C4-2B (cell line): Measurements from ENCODE around the gene TASP1.

Experiments
- H3K27ac ChIP-seq: fragments of 450-650 bp; 2 replicates; pipeline ENCODE4 v1.5.1; 2017
- CTCF ChIP-seq: fragments of 450-650 bp; conservative IDR thresholded peaks from 2 replicates; pipeline ENCODE4 v1.5.1; 2017; ENCODE audit warnings: mild to moderate bottlenecking
- ZFX ChIP-seq: fragments of 450-650 bp; IDR thresholded peaks from 2 replicates; pipeline ENCODE4 v1.6.1; 2017

TASP1 gene

GRCh38 chr20:13461849-13462458 lies 176.8 kb downstream of the TASP1 start:
- H3K27ac ChIP-seq = no peak overlapping the region
- TF ChIP-seq CTCF (no peak), ZFX (no peak)

DNA sequence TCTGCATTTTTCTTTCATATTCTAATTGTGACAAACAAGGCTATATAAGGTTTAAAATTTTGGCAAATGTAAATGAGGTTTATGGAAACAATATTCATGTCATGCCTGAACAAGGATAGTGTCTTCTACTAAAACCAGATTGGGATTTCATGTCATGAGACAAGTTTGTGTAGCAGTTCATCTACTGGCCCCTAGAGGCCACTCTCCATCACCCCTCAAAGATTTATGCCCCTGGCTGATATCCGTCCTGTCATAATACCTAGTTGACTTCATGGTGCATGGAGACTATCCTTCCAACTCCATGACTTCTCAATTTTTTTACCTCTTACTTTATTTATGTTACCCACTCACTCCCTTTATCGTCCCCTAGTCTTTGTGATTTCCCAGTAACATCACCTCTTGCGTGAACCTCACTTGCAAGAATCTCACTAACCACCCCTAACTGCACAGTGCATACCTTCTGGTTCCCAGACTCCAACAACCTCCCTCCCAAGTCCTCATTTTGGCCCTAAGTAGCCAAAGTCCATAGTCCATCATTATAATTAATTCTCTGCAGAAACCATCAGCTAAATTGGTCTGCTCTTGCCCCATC lies 179.8 kb downstream of the TASP1 start:
- no peak overlapping the region for H3K27ac ChIP-seq
- TF ChIP-seq ZFX (no peak), CTCF (peak; percentile 85)

DNA sequence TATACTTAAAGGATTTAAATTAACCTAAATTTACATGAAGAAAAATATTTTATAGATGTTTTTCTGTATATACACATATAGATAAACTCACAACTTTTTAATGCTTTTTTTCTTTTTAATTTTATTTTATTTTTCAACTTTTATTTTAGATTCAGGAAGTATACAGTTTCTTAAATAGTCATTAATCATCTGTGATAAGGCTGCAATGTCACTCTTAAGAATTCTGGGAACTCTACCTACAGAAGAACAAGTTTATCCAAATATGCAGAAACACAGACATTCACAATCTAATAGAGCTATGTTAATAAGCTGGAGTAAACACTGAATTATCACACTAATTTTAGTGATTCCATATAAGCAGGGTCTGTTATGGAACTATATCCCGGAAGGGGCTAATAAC lies 181.2 kb downstream of the TASP1 start:
- H3K27ac ChIP-seq = no peak overlapping the region
- TF ChIP-seq ZFX (no peak), CTCF (no peak)

GRCh38 chr20:13455713-13456112 lies 183.0 kb downstream of the TASP1 start:
- TF ChIP-seq CTCF = no peak
- no peak for TF ChIP-seq ZFX
- H3K27ac ChIP-seq = no peak overlapping the region

- no peak for TF ChIP-seq ZFX
- TF ChIP-seq CTCF = no peak
- no peak overlapping the region for H3K27ac ChIP-seq
Observed at GRCh38 chr20:13453367-13453766, 185.4 kb downstream of the TASP1 start.

GRCh38 chr20:13452470-13453124 lies 186.1 kb downstream of the TASP1 start:
- TF ChIP-seq CTCF (no peak), ZFX (no peak)
- H3K27ac ChIP-seq = no peak overlapping the region

- TF ChIP-seq CTCF (no peak), ZFX (no peak)
- H3K27ac ChIP-seq = no peak overlapping the region
Observed at GRCh38 chr20:13449868-13450434, 188.8 kb downstream of the TASP1 start.
